SIG-M5 treated with dmso at 0.1 percent for 504 hours (cell line): ENCODE results near the gene RNF168.
"Not testable (repeated sequence)": the region's sequence is repeated elsewhere in the genome, so short reads cannot be mapped to it uniquely, and the experiment has no call there.

Source experiments
- DNase-seq: peaks from one replicate; lab custom pipeline; 2025; ENCODE audit not compliant: unreplicated experiment; lab: John Stamatoyannopoulos, UW

The RNF168 gene

GRCh38 chr3:196472286-196472685 is 31.3 kb downstream of the RNF168 start:
- no peak for DNase-seq

DNA sequence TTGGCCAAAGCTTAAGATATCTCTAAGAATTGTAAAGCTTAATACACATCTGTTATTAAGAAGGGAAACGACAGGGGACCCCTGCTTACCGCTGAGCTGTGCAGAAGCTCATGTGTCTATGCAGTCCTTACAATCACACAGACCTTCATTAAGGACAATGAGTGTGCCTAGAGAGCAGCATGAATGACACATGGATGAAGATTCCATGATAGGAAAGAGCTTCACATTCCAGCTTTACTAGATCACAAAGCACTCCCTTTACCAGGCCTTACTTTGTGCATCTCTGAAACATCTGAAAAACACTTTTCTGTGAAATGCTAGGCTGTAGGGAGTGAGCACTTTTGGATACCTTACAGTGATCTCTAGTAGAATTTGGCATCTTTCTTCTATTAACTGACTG is 32.0 kb downstream of the RNF168 start:
- DNase-seq, result no peak

DNA sequence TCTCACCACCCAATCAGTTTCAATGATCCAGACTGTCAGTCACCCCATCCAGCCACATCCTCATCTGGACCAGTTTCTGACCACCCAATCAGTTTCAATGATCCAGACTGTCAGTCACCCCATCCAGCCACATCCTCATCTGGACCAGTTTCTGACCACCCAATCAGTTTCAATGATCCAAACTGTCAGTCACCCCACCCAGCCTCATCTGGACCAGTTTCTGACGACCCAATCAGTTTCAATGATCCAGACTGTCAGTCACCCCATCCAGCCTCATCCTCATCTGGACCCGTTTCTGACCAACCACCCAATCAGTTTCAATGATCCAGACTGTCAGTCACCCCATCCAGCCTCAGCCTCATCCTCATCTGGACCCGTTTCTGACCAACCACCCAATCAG is 33.4 kb downstream of the RNF168 start:
- DNase-seq, result not testable (repeated sequence)

DNA sequence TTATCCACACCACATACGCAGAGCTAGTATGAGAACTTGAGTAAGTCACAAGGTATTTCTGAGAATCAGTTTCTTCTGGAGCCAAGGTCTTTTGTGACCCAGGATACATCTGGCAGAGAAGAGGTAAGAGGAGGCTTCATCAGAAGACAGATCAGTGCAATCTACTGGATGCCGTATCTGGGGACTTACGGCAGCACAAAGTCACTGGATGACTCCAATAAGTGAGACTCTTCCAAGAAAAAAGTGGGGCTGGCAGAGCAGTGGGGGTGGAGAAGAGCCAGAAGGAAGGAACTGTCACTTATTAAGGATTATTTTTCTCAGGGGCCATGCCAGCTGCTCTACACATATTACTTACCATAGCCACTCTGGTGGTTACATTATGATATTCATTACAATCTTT is 39.8 kb downstream of the RNF168 start:
- no peak for DNase-seq

- no peak for DNase-seq
Observed at GRCh38 chr3:196463478-196463756, 40.2 kb downstream of the RNF168 start.

DNA sequence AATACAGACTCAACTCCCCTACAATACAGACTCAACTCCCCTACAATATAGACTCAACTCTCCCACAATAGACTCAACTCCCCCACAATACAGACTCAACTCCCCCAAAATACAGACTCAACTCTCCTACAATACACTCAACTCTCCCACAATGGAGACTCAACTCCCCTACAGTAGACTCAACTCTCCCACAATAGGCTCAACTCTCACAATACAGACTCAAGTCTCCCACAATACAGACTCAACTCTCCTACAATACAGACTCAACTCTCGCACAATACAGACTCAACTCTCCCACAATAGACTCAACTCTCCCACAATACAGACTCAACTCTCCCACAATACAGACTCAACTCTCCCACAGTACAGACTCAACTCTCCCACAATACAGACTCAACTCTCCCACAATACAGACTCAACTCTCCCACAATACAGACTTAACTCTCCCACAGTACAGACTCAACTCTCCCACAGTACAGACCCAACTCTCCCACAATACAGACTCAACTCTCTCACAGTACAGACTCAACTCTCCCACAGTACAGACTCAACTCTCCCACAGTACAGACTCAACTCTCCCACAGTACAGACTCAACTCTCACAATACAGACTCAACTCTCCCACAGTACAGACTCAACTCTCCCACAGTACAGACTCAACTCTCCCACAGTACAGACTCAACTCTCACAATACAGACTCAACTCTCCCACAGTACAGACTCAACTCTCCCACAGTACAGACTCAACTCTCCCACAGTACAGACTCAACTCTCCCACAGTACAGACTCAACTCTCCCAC is 40.7 kb downstream of the RNF168 start:
- not testable (repeated sequence) for DNase-seq

DNA sequence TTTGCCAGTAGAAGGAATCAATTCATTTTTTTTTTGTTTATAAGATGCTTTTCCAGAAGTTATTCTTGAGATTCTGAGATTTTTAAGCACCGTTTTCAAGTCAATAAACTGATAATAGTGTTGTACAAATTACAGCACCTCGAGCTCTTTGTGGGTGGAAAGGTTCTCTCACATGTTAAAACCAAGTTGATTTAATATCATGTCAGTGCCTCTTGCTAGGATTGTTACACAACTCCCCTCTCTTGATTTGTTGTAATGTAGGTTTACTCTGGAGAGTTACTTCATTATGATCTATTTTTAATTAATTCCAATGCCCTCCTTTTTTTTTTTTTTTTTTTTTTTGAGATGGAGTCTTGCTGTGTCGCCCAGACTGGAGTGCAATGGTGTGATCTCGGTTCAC is 45.5 kb downstream of the RNF168 start:
- peak; percentile 30 for DNase-seq

DNA sequence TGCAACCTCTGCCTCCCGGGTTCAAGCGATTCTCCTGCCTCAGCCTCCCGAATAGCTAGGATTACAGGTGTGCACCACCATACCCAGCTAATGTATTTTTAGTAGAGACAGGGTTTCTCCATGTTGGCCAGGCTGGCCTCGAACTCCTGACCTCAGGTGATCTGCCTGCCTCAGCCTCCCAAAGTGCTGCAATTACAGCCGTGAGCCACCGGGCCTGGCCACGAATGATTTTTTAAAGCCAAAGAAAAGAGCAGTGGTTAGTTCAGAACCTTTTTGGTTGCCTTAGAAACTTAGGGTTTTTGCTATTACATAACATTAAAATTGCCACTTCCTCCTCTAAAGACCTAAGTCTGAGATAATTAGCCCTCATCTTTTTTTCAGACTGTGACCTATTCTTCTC is 46.1 kb downstream of the RNF168 start:
- DNase-seq, result peak; percentile 94

- no peak for DNase-seq
Observed at GRCh38 chr3:196454935-196455334, 48.6 kb downstream of the RNF168 start.

DNA sequence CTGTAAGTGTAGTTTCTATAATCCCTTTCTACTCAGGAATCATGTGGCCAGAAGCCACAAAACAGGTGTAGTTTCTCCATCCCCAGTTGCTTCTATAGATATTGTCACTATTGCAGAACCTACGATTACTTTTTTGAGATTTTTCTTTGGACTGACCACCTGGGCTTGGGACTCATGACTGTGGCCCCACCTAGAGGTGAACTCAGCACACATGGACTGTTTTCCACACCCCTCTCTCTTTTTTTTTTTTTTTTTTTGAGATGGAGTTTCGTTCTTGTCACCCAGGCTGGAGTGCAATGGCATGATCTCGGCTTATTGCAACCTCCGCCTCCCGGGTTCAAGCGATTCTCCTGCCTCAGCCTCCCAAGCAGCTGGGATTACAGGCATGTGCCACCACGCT is 58.2 kb downstream of the RNF168 start:
- not testable (repeated sequence) for DNase-seq

DNA sequence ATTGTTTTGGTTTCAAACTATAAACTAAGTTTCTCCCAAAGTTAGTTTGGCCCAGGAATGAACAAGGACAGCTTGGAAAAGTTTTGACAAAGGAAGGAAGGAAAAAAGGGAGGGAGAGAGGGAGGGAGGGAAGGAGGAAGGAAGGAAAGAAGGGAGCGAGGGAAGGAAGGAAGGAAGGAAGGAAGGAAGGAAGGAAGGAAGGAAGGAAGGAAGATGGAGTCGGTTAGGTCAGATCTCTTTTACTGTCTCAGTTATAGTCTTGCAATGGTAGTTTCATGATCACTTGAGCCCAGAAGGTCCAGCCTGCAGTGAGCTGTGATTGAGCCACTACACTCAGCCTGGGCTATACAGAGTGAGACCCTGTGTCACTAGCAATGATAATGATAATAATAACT is 59.1 kb downstream of the RNF168 start:
- DNase-seq, result no peak

DNA sequence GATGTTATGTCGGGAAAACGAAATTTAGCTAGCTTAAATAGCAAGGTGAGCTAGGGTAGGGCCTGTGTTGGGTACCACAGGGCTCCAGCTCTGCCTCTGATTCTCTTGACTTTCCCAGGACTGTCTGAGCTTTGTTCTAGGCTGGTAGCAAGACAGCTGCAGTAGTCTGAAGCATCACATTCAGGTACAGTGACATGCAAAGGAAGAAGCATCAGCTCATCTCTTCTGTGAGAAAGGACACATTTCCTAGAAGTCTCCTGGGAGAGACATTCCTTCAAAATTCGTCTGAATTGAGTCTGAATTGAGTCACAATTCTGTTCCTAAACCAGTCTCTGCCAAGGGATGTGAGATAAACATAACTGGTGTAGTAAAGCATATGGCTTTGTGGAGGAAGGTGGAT is 62.9 kb downstream of the RNF168 start:
- no peak for DNase-seq

DNA sequence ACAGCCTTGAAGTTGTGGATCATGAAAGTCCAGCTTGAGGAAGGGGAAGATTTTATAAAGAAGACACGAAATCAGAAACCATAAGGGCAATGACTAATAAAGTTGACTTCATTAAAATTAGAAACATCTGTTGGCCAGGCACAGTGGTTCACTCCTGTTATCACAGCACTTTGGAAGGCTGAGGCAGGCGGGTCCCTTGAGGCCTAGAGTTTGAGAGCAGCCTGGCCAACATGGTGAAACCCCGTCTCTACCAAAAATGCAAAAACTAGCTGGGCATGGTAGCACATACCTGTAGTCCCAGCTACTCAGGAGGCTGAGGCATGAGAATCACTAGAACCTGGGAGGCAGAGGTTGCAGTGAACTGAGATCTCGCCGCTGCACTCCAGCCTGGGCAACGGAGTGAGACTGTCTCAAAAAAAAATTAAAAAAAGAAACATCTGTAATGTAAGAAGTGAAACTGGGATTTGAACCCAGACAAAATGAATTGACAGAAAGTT is 63.5 kb downstream of the RNF168 start:
- DNase-seq, result no peak

GRCh38 chr3:196432137-196432879 is 71.3 kb downstream of the RNF168 start, which contains the start of gene UBXN7:
Gene UBXN7, minus strand, starts transcription at chr3:196432427. Its CDS starts 28 bp downstream, at chr3:196432399.
- DNase-seq, result peak; percentile 89

- peak; percentile 67 for DNase-seq
Observed at GRCh38 chr3:196431181-196432136, 72.1 kb downstream of the RNF168 start.

- no peak for DNase-seq
Observed at GRCh38 chr3:196428041-196428440, 75.5 kb downstream of the RNF168 start.

- not testable (repeated sequence) for DNase-seq
Observed at GRCh38 chr3:196424421-196424820, 79.1 kb downstream of the RNF168 start.

DNA sequence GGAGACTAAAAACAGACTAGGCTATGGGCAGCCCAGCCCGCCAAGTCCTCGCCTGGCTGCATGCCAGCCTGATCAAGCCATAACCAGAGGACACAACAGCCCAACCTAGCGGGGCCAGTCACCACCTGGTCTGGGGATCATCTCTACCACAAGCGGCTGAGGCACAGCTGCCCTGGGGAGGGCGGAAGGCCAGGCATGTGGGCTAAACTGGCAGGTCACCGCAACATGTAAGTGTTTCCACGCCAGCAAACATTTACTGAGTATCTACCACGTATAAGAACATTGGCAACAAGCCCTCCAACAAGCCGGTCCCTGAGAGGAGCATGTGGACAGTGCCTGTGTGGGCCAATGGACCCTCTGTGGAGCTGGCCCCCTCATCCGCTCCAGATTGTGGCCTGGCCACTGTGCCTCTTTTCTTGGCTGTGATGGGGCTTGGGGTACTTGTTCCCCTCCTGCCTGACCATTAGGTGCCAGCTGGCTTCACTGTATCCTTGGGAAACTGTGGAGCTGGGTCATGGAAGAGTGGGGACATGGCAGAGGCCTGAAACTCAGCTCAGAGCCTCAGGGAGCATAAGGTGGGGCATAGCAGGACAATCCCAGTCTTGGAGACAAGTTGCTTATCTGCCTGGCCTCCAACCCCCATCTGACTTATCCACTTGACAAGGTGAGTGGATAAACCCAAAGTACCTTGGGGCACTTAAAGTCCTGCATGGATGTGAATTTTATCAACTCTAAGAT is 80.4 kb downstream of the RNF168 start:
- DNase-seq, result no peak

DNA sequence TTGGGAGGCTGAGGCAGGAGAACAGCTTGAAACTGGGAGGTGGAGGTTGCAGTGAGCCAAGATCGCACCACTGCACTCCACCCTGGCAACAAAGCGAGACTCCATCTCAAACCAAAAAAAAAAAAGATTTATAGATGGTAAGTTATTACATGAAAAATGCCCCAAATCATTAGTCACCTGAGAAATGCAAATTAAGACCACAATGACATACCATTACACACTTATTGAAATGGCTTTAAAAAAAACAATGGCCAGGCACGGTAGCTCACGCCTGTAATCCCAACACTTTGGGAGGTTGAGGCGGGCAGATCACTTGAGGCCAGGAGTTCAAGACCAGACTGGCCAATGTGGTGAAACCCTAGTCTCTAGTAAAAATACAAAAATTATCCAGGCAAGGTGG is 81.9 kb downstream of the RNF168 start:
- not testable (repeated sequence) for DNase-seq

GRCh38 chr3:196419386-196419785 is 84.2 kb downstream of the RNF168 start:
- DNase-seq, result no peak
